ENCODE results near the gene NARS2.
A peak's percentile ranks its signal among the peaks of the same experiment; 100 is the strongest.

Gene NARS2

DNA sequence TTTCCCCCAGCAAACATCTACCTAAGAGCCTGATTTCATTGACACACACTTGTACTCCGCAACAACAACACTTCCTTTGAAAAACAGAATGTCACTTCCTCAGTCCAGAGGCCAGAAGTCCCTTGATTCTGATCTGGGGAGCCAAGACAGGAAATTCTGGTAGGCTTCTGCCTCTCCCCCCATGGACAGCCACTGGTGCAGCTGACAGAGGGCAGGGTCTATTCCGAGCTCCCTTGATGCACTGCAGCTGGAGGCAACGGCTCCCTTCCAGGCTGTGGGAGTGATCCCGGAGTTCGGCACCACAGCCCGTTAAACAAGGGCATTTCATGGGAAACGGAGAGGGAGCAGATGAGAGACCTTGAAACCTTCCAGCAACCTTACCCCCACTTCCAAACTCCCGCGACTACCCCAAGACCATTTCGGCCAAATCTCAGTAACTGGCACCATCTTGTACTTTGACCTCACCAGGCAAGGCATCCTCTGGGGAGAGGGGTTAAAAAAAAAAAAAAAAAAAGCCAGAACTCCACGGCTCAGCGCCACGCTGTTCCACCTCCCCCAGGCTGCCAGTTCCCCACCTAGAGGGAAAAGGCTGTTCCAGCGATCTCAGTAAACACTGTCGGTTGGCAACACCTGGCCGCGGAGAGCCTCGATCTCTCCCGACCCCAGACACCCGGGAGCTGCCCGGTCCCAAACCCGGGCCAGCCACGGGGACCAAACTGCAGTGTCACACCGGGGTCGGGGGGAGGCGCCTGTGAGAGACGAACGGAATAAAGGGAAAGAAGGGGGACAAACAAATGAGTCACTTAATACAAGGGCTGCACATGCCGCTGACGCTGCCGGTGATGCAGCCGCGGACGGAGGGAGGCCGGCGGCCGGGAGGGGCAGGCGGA is 158.1 kb downstream of the NARS2 start:
- peak; percentile 62 to 64 for DNase-seq (ENCODE audit: low read depth in 2 of 2)

DNA sequence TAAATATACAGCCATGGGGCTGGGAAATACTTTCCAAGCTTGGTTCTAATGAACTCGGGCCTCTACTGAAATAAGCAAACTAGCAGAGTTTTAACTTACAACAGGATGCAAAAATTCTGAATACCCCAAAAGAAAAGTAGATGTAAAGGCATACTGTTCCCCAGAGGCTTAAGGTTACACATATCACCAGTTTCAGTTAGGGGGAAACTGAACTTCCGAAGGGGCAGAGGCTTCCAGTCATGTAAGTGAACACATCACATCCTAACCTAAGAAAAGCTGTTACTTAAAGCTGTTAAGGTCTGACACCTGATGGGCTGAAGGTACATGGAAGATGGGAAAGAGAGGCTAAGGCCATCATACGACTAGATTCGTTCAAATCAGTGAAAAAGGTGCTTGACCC is 159.3 kb downstream of the NARS2 start:
- DNase-seq (ENCODE audit: low read depth in 2 of 2): no peak

DNA sequence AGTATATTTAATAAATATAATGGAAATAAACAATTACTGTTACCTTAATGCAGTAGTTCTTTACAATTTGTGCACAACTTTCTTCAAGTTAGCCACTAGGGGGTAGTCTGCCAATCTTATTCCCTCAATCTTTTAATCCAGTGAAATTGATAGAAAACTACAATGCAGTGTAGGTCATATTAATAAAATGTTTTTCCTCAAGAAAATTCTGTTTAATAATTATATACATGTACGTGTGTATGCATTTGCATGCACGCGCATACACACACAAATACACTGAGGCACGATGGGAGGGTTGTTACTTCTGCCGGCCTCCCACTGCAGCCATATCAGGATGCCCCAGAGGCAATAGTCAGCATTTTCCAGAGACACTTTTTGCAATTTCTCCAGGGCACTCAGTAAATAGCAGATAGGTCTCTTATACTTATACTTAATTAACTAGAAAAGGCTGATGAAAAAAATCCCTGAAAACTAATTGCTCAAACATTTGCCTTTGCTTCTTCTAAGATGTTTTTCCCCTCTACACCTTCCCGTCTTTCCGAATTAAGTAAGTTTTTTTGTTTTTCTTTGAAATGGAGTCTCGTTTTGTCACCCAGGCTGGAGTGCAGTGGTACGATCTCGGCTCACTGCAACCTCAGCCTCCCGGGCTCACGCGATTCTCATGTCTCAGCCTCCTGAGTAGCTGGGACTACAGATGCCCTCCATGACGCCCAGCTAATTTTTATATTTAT is 160.2 kb downstream of the NARS2 start:
- no peak for DNase-seq (ENCODE audit: low read depth in 2 of 2)

DNA sequence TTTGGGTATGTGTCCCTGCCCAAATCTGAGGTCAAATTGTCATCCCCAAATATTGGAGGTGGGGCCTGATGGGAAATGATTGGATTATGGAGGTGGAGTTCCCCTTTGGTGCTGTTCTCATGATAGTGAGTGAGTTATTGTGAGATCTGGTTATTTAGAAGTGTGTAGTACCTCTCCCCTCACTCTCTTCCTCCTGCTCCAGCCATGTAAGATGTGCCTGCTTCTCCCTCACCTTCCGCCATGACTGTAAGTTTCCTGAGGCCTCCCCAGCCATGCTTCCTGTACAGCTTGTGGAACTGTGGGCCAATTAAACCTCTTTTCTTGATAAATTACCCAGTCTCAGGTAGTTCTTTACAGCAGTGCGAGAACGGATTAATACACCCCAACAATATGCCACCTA is 166.0 kb downstream of the NARS2 start:
- DNase-seq (ENCODE audit: low read depth in 2 of 2): no peak

DNA sequence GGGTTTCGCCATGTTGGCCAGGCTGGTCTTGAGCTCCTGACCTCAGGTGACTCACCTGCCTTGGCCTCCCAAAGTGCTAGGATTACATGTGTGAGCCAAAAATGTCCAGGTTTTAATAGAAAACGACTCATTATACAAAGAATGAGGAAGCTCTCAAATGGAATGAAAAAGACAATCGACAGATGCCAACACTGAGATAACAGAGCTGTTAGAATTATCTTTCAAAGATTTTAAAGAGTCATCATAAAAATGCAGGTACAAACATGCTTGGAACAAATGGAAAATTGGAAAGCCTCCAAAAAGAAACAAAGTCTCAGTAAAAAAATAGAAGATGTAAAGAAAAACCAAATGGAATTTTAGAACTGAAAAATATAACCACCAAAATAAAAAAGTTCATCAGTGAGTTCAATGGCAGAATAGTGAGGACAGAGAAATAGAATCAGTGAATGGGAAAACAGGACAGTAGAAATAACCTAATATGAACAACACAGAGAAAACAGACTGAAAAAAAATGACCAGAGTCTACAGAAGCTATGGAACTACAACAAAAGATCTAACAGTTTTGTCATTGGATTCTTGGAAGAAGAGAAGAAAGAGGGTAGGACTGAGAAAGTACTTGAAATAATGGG is 168.0 kb downstream of the NARS2 start:
- DNase-seq (ENCODE audit: low read depth in 2 of 2): no peak

DNA sequence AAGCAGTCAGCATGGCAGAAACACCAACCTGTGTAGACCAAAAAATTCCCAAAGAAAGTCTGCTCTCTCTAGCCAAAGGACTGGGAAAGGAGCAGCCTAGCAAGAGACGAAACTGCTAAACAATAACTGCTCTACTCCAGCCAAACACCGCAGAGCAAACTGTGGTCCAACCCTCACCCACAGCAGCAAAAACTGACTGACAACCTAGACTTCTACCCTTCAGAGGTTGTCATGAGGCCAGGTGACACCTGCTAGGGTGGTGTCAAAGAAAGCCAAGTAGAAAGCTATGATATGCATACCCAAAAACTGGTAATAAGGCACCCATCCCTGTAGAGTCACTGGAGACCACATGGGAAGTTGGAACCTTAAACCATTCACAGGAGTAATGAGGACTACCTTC is 168.9 kb downstream of the NARS2 start:
- no peak for DNase-seq (ENCODE audit: low read depth in 2 of 2)

DNA sequence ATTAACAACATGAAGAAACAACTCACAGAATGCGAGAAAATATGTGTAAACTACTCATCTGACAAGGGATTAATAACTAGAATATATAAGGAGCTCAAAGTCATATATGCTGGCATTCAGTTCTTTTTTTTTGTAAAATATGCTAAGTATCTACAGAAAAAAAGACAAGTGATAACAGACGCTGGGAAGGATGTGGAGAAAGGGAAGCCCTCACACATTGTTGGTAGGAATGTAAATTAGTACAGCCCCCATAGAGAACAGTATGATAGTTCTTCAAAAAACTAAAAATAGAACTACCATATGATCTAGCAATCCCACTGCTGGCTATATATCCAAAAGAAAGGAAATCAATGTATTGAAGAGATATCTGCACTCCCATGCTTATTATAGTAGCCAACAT is 170.9 kb downstream of the NARS2 start:
- no peak for DNase-seq (ENCODE audit: low read depth in 2 of 2)

DNA sequence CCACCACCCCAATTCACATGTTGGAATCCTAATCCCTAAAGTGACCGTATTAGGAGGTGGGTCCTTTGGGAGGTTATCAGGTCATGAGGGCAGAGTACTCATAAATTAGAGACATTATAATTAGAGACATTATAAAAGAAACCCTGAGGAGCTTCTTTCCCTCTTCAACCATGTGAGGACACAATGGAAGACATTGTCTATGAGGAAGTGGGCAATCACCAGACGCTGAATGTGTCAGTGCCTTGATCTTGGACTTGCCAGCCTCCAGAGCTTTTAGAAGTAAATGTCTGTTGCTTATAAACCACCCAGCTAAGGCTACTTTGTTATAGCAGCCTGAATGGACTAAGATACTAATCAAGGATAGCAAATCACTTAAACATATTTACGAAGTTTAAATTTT is 171.8 kb downstream of the NARS2 start:
- no peak for DNase-seq (ENCODE audit: low read depth in 2 of 2)

DNA sequence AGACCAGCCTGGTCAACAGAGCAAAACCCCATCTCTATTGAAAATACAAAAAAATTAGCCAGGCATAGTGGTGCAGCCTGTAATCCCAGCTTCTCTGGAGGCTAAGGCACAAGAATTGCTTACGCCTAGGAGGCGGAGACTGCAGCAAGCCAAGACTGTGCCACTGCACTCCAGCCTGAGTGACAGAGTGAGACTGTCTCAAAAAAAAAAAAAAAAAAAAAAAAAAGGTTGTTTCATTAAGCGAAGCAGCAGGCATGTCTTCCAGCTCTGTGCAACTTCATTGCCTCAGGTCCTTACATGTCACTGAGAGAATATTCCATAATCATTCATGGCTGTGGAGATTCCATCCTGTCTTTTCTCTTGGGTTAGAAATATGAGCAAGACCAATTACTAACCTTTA is 174.0 kb downstream of the NARS2 start:
- no peak for DNase-seq (ENCODE audit: low read depth in 2 of 2)

DNA sequence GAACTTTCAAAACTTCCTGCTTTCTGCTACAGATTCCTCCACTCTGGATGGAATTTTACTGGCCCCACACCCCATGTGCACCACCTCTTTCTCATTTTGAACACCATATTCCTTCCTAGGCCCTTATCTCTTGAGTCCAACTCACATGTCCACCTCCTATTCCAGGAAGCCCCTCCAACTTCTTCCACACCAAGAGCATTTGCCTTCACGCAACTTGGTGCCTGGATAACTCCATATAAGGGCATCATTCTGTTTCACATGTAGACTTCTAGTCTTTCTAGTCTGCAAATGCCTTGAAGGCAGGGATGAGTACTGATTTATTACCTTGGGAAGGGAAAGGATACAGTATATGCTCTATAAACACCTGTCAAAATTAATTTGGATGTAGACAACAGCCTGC is 174.5 kb downstream of the NARS2 start:
- no peak for DNase-seq (ENCODE audit: low read depth in 2 of 2)

DNA sequence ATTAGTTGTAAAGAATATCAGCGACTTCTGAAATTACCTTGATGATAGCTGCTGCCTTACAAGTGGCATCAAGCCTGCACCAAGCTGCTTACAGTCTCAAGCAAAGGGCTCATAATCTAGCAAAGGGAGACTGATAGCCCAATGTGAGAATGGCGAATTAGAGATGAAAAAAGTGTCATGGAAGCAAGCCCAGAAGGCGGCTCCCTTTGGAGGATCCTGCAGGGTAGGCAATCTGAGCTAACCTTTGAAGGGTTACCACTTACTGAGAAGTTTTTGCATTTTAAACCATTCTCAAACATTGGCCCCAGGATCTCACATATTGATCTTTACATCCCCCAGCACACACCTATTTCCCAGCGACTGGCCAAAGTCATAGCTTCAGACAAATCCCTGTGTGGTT is 175.5 kb downstream of the NARS2 start:
- DNase-seq (ENCODE audit: low read depth in 2 of 2): no peak

DNA sequence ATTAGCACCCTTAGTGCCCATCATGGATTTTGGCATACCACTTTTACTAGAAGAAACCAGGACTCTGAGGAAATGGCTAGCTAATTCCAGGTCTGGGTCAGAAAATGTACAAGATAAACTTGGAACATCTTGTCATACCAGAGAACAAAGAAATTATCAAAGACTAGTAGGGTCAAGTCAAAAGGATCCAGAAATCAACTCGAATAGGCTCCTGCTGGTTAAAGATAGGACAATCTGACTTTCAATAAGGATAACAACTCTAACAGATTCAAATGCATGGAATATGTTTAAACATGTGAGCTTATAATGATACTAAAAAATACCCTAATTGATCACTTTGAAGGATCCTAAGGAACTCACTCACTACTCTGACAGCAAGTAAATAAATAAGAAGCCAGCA is 175.9 kb downstream of the NARS2 start:
- no peak for DNase-seq (ENCODE audit: low read depth in 2 of 2)

DNA sequence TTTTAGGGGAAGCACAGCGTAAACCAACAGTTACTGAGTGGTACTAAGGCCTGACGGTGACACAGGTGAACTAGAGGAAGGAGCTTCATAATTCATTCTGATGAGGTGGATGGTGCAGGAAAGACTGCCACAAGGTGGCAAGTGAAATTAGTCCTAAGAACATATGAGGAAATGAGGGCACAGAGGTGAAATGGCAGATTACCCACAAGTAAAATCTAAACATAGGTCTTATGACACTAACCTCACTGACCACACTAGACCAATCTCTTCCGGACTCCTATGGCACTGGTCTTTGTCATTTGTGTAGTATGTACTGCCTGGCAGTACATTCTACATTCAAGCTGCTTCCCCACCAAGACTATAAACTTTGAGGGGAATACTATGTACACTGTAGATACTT is 177.3 kb downstream of the NARS2 start:
- no peak for DNase-seq (ENCODE audit: low read depth in 2 of 2)

DNA sequence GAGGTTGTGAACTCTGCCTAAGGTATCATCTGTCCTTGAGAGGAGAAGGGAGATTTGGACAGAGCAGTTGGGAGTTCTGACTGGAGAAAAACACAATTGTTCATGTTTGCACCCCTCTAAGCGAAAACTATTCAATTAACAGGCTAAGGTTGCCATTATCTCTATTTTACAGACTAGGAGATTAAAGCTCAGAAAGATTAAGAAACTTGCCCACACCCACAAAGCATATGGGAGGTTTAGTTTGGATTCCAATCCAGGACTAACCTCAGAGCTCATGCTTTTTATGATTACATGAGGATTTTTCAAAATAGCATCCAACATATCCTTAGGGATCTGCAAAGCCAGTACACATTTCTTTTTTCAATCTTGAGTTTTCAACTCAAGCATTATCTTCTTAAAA is 179.1 kb downstream of the NARS2 start:
- no peak for DNase-seq (ENCODE audit: low read depth in 2 of 2)

DNA sequence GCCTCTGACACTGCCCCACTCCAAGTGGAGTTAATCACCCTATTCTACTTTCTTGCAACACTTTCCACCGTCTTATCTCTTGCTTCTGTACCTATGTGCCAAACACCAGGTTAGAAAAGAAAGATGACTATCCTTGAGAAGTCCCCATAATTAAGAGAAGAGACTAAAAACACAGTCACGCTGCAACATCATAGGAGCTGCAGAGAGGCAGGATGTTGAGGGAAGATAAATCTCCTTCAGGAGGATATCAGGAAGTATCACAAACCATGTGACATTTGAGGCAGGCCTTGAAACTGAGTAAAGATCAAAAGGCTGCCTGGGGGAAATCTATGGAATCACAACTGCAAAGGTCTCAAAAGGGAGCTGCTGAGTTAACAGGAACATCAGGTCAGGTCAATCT is 181.8 kb downstream of the NARS2 start:
- no peak for DNase-seq (ENCODE audit: low read depth in 2 of 2)

DNA sequence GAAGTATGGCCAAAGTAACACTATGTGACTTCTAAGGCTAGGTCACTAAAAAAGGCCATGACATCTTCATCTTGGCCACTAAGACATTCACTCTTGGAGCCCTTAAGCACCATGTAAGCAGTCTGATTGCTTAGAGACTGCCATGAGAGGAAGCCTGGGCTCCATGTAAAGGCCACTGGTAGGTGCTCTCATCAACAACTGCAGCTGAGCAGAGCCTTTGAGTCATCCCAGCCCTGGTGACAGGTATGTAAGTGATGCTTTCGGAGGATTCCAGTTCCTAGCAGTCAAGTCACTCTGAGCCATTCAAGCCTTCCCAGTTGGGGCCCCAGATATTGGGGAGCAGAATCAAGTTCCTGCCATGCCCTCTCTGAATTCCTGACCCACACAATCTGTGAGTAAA is 183.2 kb downstream of the NARS2 start:
- no peak for DNase-seq (ENCODE audit: low read depth in 2 of 2)

DNA sequence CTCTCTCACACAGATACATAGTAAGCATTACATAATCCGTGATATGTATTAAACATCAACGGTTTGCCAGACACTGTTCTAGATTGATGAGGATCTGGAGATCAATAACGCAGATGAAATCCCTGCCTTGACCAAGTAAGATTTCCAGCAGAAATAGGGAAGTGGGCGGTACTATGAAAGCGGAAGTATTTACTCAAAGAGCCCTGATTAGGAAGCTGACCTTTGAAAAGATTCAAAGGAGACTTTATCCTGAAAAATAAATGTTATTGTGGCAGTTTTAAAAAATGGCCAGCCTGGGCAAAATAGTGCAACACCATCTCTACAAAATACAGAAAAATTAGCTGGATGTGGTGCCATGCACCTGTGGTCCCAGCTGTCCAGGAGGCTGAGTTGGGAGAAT is 183.9 kb downstream of the NARS2 start:
- no peak for DNase-seq (ENCODE audit: low read depth in 2 of 2)

DNA sequence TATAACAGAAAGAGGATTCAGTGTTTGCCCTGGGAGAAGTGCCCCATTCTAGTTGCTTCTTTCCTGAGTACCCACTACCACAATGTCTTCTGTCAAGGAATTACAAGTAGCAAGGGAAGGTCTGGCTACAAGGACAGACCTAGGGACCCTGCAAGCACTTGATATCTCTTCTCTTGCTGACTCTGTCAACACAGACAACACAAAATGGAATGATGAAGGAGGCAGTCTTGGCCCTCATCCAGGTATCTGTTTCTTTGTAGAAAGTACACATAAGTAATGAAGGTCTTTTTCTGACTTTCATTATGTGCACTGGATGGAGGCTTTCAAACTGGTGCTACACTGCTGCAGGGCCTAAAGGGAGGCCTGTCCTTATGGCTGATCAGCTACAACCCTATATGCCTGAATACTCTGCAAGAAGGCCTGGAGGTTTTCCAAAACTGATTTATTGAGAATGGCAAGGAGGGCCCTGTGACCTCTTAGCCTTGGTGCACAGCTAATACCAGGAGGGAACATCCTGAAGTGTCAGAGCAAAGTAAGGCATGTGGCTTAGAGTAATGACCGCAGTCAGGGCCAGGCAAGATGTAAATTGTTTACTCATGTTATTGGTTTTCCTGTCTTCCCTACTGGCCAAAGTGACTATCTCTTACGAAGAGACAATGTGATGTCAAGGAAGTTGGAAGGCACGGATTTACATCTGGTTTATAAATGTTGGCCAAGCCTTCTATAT is 188.3 kb downstream of the NARS2 start:
- DNase-seq (ENCODE audit: low read depth in 2 of 2): no peak

Measured in stimulated activated CD4-positive, alpha-beta T cell treated with anti-CD3 and anti-CD28 coated beads, Interleukin-1b, Interleukin-23, amount 100 ng/mL, for 4 hours (primary cell).